CD14-positive monocyte (primary cell): ENCODE results near the gene RTN4R. TPM values are rescaled to one million over a fixed set of nuclear protein-coding genes. Genes with fewer than 3 reads are reported as not detected.

ENCODE experiments used
- DNase-seq, 3 donors: peaks; one replicate each; pipeline ENCODE4 v3.0.0-alpha.2; 2011 to 2022
- H2AFZ ChIP-seq: 2 replicates; pipeline ENCODE4 v1.6.0; 2012; ENCODE audit warnings: mild to moderate bottlenecking, low read depth, low read length, inconsistent platforms; ENCODE audit not compliant: insufficient read depth, poor library complexity, severe bottlenecking
- H3K27ac ChIP-seq, 2 donors: 1 replicate in 1 of 2; 2 replicates in 1 of 2; pipeline ENCODE4 v1.5.1; 2012 to 2013; ENCODE audit warnings: low read length in 2 of 2, control low read depth in 1 of 2, inconsistent platforms in 1 of 2, low read depth in 1 of 2, mild to moderate bottlenecking in 1 of 2
- H3K27me3 ChIP-seq, 2 donors: one replicate each; pipeline versions ENCODE4 v1.6.0 to v1.6.1; 2011 to 2013; ENCODE audit warnings: low read length in 2 of 2; ENCODE audit not compliant: control insufficient read depth in 2 of 2, insufficient read depth in 2 of 2
- H3K36me3 ChIP-seq, 2 donors: replicated peaks in 1 of 2; 1 replicate in 1 of 2; 2 replicates in 1 of 2; pipeline versions ENCODE4 v1.5.1 to v1.6.1; 2012 to 2013; ENCODE audit warnings: low read length in 2 of 2, control low read depth in 1 of 2, inconsistent platforms in 1 of 2, mild to moderate bottlenecking in 1 of 2; ENCODE audit not compliant: insufficient read depth in 2 of 2, control insufficient read depth in 1 of 2
- H3K4me1 ChIP-seq, 2 donors: 1 replicate in 1 of 2; 2 replicates in 1 of 2; pipeline versions ENCODE4 v1.5.1 to v1.6.1; 2012 to 2013; ENCODE audit warnings: low read length in 2 of 2, control low read depth in 1 of 2, inconsistent platforms in 1 of 2, mild to moderate bottlenecking in 1 of 2, moderate library complexity in 1 of 2; ENCODE audit not compliant: insufficient read depth in 2 of 2, control insufficient read depth in 1 of 2
- H3K4me2 ChIP-seq: replicated peaks from 2 replicates; pipeline ENCODE3; 2012; ENCODE audit warnings: low read length, moderate library complexity, mild to moderate bottlenecking; ENCODE audit not compliant: poor library complexity, severe bottlenecking; ENCODE audit errors: extremely low read depth
- H3K4me3 ChIP-seq, 3 experiments: fragments of 200-600 bp in 1 of 3; sonication (generic) in 1 of 3; replicated peaks in 1 of 3; 1 replicate in 2 of 3; 2 replicates in 1 of 3; pipeline ENCODE4 v1.5.1; 2011 to 2013; ENCODE audit warnings: low read length in 3 of 3, mild to moderate bottlenecking in 3 of 3, control low read depth in 2 of 3, low read depth in 2 of 3, inconsistent platforms in 1 of 3, moderate library complexity in 1 of 3
- H3K79me2 ChIP-seq: 2 replicates; pipeline ENCODE4 v1.6.0; 2012; ENCODE audit warnings: mild to moderate bottlenecking, control low read depth, inconsistent platforms, low read length, moderate library complexity; ENCODE audit not compliant: insufficient read depth
- H3K9ac ChIP-seq: 2 replicates; pipeline ENCODE4 v1.6.0; 2017; ENCODE audit warnings: low read length, mild to moderate bottlenecking; ENCODE audit not compliant: insufficient read depth, poor library complexity, severe bottlenecking
- H3K9me3 ChIP-seq, 2 donors: replicated peaks in 1 of 2; 1 replicate in 1 of 2; 2 replicates in 1 of 2; pipeline versions ENCODE4 v1.5.1 to v1.6.1; 2012 to 2013; ENCODE audit warnings: low read length in 2 of 2, control low read depth in 1 of 2; ENCODE audit not compliant: control insufficient read depth in 1 of 2, insufficient read depth in 1 of 2
- H4K20me1 ChIP-seq: 2 replicates; pipeline ENCODE4 v1.6.0; 2012; ENCODE audit warnings: mild to moderate bottlenecking, low read length, control low read depth, moderate library complexity; ENCODE audit not compliant: insufficient read depth
- H3K27ac Mint-ChIP-seq, 7 donors: one replicate each; pipeline ENCODE4 v1.8.0; 2020; ENCODE audit warnings: mild to moderate bottlenecking in 7 of 7, mixed read lengths in 7 of 7, moderate library complexity in 6 of 7, inconsistent platforms in 2 of 7
- H3K27me3 Mint-ChIP-seq, 3 donors: one replicate each; pipeline ENCODE4 v1.8.0; 2021 to 2022; ENCODE audit warnings: low read depth in 3 of 3, mild to moderate bottlenecking in 3 of 3, mixed read lengths in 3 of 3, moderate library complexity in 3 of 3, inconsistent platforms in 1 of 3
- H3K36me3 Mint-ChIP-seq, 2 donors: one replicate each; pipeline ENCODE4 v1.8.0; 2020; ENCODE audit warnings: mixed read lengths in 2 of 2, inconsistent platforms in 1 of 2, mild to moderate bottlenecking in 1 of 2
- H3K4me1 Mint-ChIP-seq: one replicate; pipeline ENCODE4 v1.8.0; 2020; ENCODE audit warnings: mild to moderate bottlenecking, mixed read lengths
- H3K4me3 Mint-ChIP-seq, 2 donors: one replicate each; pipeline ENCODE4 v1.8.0; 2020; ENCODE audit warnings: mild to moderate bottlenecking in 2 of 2, mixed read lengths in 2 of 2, moderate library complexity in 1 of 2
- H3K9me3 Mint-ChIP-seq, 7 donors: one replicate each; pipeline ENCODE4 v1.8.0; 2020 to 2022; ENCODE audit warnings: mixed read lengths in 7 of 7, mild to moderate bottlenecking in 6 of 7, moderate library complexity in 6 of 7, inconsistent platforms in 2 of 7
- CTCF ChIP-seq: fragments of 200-600 bp; IDR thresholded peaks from one replicate; pipeline ENCODE4 v1.8.0; 2022; ENCODE audit warnings: antibody characterized with exemption, mild to moderate bottlenecking
- WGBS: methylation state at CpG from one replicate; pipeline ENCODE4 v1.1.5; 2013; ENCODE audit warnings: missing lambda C conversion rate; ENCODE audit not compliant: insufficient coverage; 5-methylcytosine and 5-hydroxymethylcytosine counted together
- intact Hi-C, 2 donors: fragments of 100-400 bp; cut with micrococcal nuclease; formaldehyde crosslinking; loops; one replicate each; pipeline versions ENCODE4 v1.15.0 to v1.15.1; 2023
- polyA plus RNA-seq, 3 donors: library from polyadenylated mRNA; depleted of rRNA in 1 of 3; unstranded in 2 of 3; stranded (reverse) in 1 of 3; fragments of 300-500 nt in 2 of 3; fragments of >200 nt in 1 of 3; fragmentation: Illumina TruSeq in 2 of 3; gene quantifications; 1 replicate in 2 of 3; 2 replicates in 1 of 3; pipeline ENCODE4 v1.2.3, GENCODE V29; 2012 to 2021

Gene RTN4R
- polyA plus RNA-seq, 3 donors, result not detected

- TF ChIP-seq CTCF, result no peak
- no peak overlapping the region for H3K4me2 ChIP-seq
- Mint-ChIP-seq H3K27ac (no peak overlapping the region), H3K4me1 (no peaks in the 10 kb centered on the region), H3K9me3 (peaks cover 4 to 19% (median 12%) of the 10 kb centered on the region in 7 donors), H3K4me3 (no peak overlapping the region), H3K27me3 (peaks cover 0 to 3% (median 0%) of the 10 kb centered on the region in 3 donors), H3K36me3 (no peaks in the 10 kb centered on the region)
- no peaks in the 10 kb centered on the region for H3K4me1 ChIP-seq
- intact Hi-C loops, result no loop called here
- H4K20me1 ChIP-seq, result no peaks in the 10 kb centered on the region
- H3K9me3 ChIP-seq, result peaks cover 11 to 23% of the 10 kb centered on the region in 2 donors
- H3K27me3 ChIP-seq, result no peaks in the 10 kb centered on the region
- no peak overlapping the region for H3K4me3 ChIP-seq
- no peaks in the 10 kb centered on the region for H3K79me2 ChIP-seq
- no peak for DNase-seq
- no peak overlapping the region for H3K9ac ChIP-seq
- no peaks in the 10 kb centered on the region for H3K36me3 ChIP-seq
- H3K27ac ChIP-seq, result no peak overlapping the region
- no peak overlapping the region for H2AFZ ChIP-seq
- 98% methylated on average over 6 of the region's 7 CpGs for WGBS
Observed at GRCh38 chr22:20222764-20223420, 45.2 kb downstream of the RTN4R start.

GRCh38 chr22:20221421-20222340, 46.4 kb downstream of the RTN4R start:
- Mint-ChIP-seq H3K9me3 (peaks cover 5 to 19% (median 12%) of the 10 kb centered on the region in 7 donors), H3K4me1 (no peaks in the 10 kb centered on the region), H3K36me3 (no peaks in the 10 kb centered on the region), H3K27me3 (peaks cover 0 to 3% (median 0%) of the 10 kb centered on the region in 3 donors), H3K27ac (no peak overlapping the region), H3K4me3 (no peak overlapping the region)
- H3K36me3 ChIP-seq, result no peaks in the 10 kb centered on the region
- WGBS, result 93% methylated on average over 16 of the region's 17 CpGs
- H3K4me1 ChIP-seq, result no peaks in the 10 kb centered on the region
- no peak overlapping the region for H3K27ac ChIP-seq
- DNase-seq, result no peak
- no peak for TF ChIP-seq CTCF
- no peak overlapping the region for H3K4me3 ChIP-seq
- no peaks in the 10 kb centered on the region for H4K20me1 ChIP-seq
- H3K27me3 ChIP-seq, result no peaks in the 10 kb centered on the region
- H3K4me2 ChIP-seq, result no peak overlapping the region
- H3K79me2 ChIP-seq, result no peaks in the 10 kb centered on the region
- no peak overlapping the region for H3K9ac ChIP-seq
- intact Hi-C loops, result no loop called here
- peaks cover 11 to 23% of the 10 kb centered on the region in 2 donors for H3K9me3 ChIP-seq
- no peak overlapping the region for H2AFZ ChIP-seq
